Effector CD8-positive, alpha-beta T cell (primary cell): Measurements from ENCODE around the gene ZMIZ1.

Source experiments
- DNase-seq: peaks from one replicate; lab custom pipeline; 2025; lab: John Stamatoyannopoulos, UW

ZMIZ1 gene

DNA sequence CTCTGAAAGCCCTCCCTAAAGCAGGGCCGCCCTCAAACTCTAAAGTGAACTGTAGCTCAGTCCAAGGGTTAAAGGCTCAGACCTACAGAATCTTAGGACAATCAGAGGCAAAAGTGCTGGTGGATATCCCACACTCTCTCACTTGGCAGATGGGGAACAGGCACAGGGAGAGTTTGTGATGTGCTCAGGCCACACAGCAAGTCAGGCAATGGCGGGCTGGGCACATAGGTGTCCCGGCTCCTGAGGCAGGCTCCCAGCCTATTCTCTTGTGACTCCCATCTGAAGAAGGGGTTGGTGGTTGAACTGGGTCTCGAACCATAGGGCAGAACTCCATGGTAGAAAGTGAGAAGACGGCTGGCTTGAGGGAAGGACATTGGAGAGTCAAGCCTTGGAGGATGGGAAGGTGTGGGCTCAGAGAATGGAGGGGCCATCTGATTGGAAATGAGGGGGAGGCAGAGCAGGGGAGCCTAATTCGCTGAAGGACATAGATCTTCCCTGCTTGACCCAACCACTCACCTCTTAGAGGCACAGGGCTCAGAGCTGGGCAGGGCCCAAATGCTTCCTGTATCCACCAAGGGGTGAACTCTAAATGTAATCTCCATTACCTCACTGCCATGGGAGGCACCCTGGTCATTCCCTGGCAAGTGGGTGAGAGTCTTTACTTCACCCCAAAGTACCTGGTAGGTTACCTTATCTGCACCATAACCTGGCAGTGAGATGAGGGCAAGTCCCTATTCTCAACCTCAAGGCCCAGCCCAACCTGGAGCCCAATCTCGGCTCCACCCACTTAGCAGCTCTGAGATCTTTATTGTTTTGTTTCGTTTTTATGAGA lies 4.9 kb upstream of the ZMIZ1 start:
- no peak for DNase-seq

DNA sequence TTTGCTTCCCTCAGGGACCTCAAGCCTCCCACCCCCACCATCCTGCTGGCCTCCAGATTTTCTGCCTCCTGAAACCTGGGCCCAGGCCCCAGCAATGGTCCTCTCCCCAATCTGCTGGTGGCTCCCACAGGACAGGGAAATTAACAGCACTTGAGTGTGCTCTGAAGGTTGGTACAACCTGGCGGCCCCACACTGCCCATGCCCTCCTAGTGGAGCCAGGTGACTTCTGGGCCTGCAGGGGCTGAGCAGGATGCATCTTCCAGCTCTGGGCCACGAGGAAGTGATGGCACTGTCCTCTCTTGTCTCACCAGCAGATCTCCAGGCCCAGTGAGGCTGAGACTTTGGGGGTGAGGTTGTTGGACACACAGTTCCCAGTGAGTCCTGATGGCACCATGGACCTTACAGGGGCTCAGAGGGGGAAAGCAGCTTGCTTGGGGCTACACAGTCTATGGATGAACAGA lies 3.6 kb upstream of the ZMIZ1 start:
- no peak for DNase-seq

DNA sequence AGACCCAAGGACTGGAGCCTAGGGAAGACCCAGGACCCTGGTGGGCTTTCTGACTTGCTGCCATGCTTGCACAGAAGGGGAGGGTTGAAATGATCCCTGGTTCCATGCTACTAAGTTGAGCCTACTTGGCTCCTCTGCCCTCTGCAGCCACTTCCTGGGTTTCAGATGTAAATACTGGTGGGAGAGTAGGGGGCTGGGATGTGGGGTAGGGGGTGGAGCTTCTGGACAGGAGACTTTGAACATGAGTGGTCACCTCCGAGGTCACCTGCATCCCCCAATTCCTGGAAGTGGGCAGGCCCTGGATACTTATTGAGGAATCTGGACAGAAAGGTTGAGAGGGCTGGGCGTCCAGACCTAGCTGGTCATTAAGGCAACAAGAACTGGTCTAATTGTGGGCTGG lies 2.9 kb upstream of the ZMIZ1 start:
- DNase-seq, result no peak

DNA sequence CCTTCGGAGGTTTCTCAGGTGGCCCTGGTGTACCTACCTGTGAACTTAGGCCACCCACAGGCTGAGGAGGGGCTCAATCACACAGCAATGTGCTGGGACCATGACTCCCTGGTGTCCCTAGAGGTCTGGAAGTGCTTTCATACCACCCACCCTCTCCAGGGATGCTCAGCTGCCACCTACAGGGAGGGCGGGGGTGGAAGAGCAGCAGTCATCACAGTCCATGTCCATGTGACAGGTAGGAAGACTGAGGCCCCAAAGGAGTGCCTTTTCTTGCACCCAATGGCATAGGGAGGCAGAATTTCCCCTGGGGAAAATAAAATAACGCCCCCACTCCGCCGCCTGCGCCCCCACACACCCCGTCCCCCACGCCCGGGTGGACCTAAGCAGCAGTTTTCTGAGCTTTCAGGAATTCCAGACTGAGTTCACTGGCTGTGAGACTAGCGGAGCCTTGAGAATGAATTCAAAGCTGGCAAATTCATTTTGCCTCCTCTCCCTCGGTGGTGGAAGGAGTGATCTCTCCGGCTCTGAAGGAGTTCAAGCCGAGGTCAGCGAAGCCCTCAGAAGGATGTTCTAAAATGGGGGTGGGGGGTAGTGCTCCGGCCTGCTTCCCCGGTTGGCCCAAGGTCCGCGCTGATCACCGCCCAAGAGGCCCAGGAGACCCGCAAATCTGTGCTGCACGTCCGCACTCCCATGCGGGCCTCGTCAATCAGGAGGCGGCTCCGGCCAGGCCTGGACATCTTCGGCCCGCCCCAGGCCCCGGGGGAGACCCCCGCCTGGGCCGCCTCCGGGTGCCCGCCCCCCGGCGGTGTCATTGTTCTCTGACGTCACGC lies 2.1 kb upstream of the ZMIZ1 start:
- DNase-seq, result no peak

DNA sequence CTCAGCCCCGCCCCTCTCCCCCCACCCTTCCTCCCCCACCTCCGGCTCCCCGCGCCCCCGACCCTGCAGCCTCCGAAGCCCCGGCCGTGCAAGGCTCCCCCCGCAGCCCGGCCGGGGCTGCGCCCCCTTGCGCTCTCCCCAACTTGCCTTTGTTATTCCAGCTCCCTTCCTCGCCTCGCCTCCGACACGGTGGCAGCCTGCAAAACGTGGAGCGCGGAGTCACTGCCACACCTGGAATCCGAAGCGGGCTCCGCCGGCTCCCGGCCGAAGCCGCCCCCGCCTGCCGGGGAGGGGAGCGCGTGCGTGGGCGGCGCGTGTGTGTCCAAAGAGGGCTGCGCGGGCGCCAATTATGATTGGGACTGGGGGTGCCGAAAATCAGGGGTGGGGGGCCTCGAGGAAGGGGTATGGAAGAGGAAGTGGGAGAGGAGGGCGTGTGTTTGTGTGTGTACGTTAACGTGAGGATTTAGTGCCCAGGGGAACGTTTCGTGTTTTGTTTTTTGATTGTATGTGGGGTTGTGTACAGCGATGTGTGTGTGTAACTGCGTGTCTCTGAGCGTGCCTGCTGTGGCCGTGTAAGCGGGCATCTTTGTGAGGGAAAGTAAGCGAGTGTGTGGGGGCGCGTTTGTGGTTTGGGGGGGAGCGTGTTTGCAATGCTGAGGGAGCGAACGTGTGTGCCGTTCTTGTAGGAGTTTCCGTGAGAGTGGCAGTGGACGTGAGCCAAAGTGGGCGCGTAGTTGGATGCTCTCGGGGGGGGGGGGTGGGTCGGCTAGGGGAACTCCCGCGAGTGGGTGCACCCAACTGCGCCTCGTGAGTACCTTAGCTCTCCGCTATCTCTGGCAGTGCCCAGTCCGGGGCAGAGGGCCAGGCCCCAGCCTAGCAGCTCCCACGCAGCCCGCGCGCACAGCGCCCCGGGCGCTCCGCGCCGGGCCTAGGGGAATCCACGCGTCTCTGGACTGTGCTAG lies 1.2 kb upstream of the ZMIZ1 start:
- peak; percentile 76 for DNase-seq

DNA sequence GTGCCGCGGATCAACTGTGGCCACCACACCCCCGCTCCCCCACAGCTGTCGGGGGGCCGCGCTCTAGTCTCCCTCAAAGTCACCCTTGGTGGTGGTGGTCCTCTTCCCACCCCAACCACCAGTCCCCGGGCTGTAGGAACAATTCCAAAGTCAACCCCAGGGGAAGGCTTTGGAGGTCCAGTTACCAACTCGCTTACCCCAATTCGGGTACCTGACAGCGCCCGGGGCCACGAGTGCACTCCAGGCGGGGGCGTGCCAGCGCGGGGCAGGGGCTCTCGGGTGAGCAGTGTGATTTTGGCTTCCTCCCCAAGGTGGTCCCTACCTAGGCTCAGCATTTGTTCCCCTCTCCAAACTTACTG lies 584 bp upstream of the ZMIZ1 start:
- no peak for DNase-seq

DNA sequence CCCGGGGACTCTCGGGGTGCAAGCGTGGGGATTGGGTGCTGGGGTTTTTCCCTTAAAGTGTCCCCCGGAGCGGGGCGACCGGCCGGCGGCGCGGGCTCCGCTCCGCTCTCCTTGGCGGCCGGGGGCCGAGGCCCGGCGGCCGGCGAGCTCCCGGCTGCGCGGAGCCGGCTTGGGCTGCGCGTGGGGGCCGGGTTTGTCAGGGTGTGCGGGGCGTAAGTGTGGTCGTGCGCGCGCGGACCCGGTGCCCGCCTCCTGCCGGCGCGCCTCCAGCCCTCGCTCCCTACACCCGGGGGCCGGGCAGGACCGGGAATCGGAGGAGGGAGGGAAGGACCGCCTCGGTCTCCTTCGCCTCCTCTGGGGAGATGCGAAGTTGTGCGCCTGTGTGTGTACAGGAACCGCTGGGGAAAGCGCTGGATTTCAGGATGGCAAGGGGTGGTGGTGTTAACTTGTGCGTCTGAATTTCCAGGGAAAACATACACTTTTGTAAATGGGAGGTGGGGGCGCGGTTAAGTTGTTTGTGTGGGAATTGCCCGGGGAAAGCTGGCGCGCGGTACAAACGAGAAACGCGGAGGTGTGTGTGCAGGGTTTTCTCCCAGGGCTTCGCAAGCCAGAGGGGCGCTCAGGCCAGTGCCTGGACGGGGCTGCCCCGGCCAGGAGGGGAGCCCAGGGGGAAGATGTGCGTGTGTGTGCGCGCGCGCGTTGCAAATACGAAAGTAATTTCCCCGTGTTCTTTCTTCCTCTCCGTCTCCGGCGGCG lies 737 bp downstream of the ZMIZ1 start:
- DNase-seq, result no peak

DNA sequence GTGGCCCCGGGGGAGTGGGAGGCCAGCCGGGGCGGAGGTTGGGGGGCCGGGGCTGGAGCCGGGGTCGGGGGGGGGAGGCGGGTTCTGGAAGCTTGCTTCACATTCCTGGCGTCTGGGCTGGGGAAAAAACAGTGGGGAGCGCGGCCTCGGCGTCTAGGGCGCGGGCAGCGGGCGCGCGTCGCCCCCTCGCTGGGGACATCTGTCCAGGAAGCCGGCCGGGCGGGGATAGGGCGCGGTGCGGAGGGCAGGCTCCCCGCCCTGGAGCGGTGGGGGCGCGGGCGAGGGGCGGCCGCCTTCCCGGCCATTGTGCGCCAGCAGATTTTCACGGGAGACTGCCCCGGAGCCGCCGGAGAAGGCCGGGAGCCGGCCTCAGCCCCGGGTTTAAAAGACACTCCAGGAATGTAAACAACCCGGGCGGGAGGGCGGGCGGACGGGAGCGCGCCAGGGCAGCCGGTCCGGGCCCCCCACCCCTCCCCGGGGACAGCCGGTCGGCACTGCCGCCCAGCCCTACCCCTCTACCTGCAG lies 1.4 kb downstream of the ZMIZ1 start:
- no peak for DNase-seq

DNA sequence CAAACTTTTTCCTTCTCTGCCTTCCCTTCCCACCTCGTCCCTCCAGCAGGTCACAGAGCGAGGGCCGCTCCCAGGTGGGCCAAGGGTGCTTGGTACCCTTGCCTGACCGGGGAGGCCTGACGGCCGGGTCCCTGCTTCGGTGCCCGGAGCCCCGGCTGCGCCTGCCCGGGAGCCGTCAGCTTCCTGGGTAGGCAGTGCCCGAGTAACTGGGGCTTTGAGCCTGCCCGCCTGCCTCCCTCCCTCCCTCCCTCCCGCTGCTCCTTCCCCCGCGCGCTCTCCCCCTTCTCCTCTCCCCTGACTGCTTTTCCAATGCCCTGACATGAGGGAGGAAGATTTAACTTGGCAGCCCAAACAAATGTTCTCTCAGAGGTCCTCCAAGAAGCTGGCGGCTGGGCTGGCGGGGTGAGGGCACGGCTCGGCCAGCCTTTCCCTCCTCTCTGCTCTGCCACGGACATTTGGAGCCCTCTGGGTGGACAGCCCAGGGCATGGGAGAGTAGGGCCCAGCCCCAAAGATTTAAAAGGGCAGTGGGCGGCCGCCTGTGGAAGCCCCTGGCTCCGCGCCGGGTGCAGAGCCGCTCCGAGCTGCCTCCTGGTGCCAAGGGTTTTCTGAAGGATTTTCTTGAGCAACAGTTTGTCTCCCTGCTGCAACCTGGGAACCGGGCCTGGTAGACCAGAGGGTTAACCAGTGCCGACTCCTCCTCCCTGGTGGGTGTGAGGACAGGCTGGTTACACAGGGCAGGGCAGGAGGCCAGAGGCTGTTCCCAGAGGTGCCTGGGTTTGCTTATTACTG lies 2.0 kb downstream of the ZMIZ1 start:
- no peak for DNase-seq

DNA sequence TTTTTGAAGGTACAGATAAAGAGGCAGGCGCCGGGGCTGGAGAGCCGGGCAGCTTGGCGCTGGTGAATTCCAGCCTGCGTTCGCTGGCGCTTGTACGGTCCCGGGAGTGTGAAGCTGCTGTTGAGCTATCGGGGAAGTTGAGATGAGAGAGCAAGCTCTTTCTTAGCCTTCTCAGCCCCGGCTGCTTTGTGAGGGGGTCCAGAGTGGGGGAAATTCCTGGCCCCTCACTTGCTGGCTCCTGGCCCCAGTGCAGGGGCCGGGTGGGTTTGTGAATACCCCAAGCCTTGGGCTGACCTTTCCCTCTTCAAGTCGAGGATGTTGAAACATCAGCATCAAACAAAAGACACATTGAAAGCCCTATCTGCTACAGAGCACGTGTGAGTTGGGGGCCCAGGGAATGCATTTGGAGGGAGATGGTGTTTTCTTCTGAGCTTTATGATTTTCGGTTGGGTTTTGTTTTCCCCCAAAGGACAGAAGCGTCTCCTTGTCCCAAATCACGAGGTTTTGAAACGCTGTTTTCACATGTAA lies 2.7 kb downstream of the ZMIZ1 start:
- DNase-seq, result no peak

DNA sequence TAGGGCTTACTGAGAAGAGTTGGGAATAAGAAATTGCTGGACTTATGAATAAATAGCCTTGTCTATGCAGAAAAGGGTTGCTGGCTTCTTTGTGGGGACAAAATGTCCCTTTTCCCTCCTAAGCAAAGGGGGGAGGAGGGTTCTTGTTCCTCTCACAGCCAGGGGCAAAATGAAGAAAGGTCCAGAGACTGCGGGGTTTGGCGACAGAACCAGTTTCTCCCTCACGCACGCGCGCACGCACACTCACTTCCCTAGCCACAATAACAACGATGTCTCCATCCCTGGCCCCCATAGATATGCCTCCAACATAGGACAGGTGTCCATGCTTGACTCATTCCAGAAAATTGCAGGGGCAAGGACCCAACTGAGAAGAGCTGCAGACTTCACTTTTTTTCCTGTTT lies 3.3 kb downstream of the ZMIZ1 start:
- no peak for DNase-seq

DNA sequence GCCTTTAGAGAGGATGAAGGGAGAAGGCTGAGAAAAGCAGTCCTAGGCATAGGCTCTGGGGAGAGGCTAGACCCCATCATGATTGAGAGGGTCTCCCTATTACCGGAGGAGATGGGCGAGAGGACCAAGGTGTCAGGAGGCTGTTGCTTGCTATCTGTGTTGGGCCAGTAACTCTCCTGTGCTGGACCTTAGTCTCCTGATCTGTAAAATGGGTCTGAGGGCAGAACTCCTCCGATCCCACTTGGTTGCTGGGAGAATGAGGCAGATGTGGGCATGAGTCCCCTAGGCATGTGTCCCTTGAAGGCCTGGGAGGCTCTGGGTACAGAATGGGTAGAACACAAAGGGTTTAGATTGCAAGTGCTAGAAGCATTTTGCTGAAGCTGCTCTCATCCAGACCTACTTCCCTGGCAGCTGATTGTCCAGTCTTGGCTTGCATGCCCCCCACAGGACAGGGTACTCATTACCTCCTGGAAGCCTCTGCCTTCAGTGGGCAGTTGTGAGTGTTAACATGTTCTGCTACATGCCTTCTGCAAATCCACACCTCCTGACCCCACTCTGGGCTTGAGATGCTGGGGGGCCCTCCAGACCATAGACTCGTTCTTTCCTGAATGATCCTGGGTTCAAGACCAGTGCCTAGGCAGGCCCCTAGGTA lies 4.4 kb downstream of the ZMIZ1 start:
- no peak for DNase-seq

DNA sequence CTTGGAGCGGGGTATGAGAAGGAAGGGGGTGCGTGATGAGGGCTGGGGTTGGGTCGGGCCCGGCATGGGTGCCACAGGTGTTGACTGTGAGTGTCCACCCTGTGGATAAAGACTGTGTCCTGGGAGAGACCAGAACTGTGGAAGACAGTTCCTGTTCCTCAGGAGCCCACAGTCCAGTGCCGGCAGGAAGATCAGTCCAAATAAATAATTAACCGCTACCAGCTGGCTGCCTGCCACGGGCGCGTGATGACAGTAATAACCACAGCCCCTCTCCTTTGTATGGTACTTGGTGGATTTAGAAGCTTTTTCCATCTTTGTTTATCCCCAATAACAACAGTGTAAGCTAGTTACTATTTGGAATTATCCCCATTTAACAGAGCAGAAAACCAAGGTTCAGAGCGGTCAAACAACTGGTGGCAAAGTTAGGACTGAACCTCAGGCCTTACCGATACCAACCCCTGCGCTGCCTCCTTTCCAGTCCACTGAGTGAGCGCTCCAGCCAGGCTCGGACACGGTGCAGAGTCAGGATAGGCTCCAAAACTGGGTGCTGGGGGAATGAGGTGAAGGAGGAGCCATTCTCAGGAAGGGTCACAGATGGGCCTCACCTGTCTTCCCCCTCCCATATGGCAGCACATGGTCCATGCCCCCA lies 5.1 kb downstream of the ZMIZ1 start:
- no peak for DNase-seq

DNA sequence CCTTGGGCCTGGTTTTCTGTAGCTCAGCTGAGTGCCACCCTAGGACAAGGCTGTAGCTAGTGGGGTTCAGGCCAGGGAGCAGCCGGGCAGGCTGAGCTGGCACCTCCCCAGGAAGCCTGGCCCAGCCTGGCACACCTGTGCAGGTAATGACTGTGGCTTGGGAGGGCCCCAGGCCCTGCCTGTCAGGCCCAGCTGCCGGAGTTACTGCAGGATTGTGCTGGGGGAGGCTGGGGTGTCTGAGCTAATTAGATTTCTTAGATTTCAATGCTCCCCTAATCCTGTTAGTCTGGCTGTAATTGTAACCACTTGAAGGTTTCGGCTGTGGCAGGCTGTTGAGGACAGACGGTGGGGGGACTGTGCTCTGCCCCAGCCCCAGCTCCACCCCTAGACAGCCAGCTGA lies 6.0 kb downstream of the ZMIZ1 start:
- no peak for DNase-seq

DNA sequence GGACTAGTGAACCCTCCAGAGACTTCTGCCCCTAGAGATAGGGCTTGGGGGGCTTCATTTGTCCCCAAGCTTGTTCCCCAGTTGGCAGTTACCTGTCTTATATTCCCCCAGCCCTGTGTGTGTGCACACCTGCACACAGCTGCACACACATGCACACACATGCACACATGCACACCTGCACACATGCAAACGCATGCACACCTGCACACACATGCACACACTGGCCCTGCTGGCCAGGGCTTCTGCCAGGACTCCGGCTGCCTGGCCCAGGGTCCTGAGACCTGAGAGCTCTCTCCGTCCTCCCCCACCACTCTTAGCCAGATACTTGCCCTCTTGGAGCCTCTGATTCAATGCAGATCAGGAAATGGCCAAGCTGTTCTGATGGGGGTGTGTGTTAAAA lies 6.7 kb downstream of the ZMIZ1 start:
- DNase-seq, result no peak

DNA sequence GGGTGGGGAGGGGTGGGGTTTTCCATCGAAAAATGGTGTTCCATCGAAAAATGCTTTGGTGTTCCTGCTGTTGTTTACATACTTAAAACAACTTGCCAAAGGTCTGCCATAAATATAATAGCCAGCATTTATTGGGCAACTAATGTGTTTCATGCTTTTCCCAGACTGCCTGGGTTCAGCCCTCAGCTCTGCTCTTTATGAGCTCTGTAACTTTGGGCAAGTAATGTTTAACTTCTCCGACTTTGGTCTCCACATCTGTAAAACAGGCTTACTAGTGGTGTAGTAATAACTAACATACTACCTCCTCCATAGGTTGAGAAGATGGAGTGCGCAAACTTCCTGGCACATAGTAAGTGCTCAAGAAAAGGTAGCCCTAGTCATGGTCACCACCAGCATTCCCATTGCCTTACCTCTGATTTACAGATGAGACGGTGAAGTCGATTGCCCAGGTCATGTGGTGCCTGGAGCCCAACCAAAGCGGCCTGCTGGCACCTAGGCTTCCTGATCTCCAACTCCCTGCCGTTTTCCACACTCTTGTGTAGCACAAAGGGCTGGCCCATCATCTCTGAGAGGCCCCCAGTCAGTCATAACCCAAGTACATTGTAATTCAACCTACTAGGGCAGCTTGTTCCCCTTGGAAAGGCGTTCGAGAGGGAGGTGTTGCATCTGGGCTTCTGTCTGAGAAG lies 8.9 kb downstream of the ZMIZ1 start:
- no peak for DNase-seq

DNA sequence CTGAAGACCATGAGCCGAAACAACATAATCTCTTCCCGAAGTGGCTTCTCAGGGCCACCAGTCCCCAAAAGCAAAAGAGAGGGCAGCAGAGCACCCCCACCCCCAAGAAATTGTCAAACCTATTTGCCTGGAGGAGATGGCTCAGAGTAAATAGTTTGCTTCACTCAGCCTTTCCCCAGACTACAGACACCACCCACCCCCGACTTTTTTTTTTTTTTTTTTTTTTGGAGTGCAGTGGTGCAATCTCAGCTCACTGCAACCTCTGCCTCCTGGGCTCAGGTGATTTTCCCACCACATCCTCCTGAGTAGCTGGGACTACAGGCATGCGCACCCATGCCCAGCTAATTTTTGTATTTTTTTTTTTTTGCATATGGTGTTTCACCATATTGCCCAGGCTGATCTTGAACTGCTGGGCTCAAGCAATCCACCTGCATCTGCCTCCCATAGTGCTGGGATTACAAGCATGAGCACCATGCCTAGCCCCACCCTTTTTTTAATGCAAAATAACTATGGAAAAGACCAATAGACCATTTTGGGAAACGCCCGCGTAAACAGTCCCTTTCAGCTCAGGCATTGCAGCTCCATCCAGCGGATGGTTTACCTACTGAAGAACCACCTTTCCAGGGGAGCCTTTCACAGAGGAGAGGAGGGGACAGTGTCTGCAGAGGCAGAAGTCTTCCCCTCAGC lies 9.7 kb downstream of the ZMIZ1 start:
- no peak for DNase-seq

DNA sequence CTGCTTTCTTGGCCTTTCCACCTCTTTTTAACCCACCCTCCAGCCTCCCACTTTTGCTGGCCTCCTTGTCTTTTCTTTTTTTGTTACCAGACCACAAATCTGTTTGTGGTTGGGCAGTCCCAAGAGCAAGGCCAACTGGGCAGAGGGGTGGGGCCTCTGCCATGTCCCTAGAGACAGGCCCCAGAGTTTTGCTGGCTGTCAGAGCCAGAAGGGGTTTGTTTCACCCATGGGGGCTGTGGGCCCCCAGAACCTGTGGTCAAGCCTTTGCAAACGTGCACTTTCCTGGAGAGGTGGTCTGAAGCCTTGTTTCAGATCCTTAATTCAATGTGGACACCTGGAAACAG lies 10.3 kb downstream of the ZMIZ1 start:
- no peak for DNase-seq
